HG03342 (cell line): Measurements from ENCODE around the gene ABLIM2.

Source experiments
- ATAC-seq: cut with Tn5 transposase; IDR thresholded peaks from one replicate; pipeline ENCODE4 v1.9.1; 2021; ENCODE audit warnings: mild to moderate bottlenecking, moderate library complexity; ENCODE audit not compliant: unreplicated experiment

Gene ABLIM2

GRCh38 chr4:8050555-8051206, 107.9 kb downstream of the ABLIM2 start:
- no peak for ATAC-seq

GRCh38 chr4:8050180-8050554, 108.4 kb downstream of the ABLIM2 start:
- no peak for ATAC-seq

GRCh38 chr4:8048856-8049676, 109.5 kb downstream of the ABLIM2 start:
- ATAC-seq, result no peak

- ATAC-seq, result no peak
Measured at GRCh38 chr4:8047837-8048678, 110.6 kb downstream of the ABLIM2 start.

- ATAC-seq, result no peak
Measured at GRCh38 chr4:8046925-8047541, 111.6 kb downstream of the ABLIM2 start.

- ATAC-seq, result no peak
Measured at GRCh38 chr4:8045909-8046308, 112.7 kb downstream of the ABLIM2 start.

- ATAC-seq, result no peak
Measured at GRCh38 chr4:8044699-8045098, 113.9 kb downstream of the ABLIM2 start.

GRCh38 chr4:8044244-8044643, 114.4 kb downstream of the ABLIM2 start:
- ATAC-seq, result no peak

- no peak for ATAC-seq
Measured at GRCh38 chr4:8043596-8043995, 115.0 kb downstream of the ABLIM2 start.

GRCh38 chr4:8041868-8042267, 116.7 kb downstream of the ABLIM2 start:
- ATAC-seq, result no peak

GRCh38 chr4:8041172-8041571, 117.4 kb downstream of the ABLIM2 start:
- no peak for ATAC-seq

GRCh38 chr4:8040607-8041006, 118.0 kb downstream of the ABLIM2 start:
- no peak for ATAC-seq

- no peak for ATAC-seq
Measured at GRCh38 chr4:8039853-8040252, 118.8 kb downstream of the ABLIM2 start.

- ATAC-seq, result no peak
Measured at GRCh38 chr4:8039290-8039689, 119.3 kb downstream of the ABLIM2 start.

GRCh38 chr4:8038719-8039251, 119.8 kb downstream of the ABLIM2 start:
- ATAC-seq, result no peak

GRCh38 chr4:8038083-8038482, 120.5 kb downstream of the ABLIM2 start:
- ATAC-seq, result no peak

- no peak for ATAC-seq
Measured at GRCh38 chr4:8037150-8037769, 121.4 kb downstream of the ABLIM2 start.

GRCh38 chr4:8035371-8035780, 123.2 kb downstream of the ABLIM2 start:
- ATAC-seq, result no peak

- no peak for ATAC-seq
Measured at GRCh38 chr4:8033829-8034528, 124.6 kb downstream of the ABLIM2 start.
